Spleen (tissue), 13 donors: ENCODE results near the gene CHRNE. TPM values are rescaled to one million over a fixed set of nuclear protein-coding genes. Genes with fewer than 3 reads are reported as not detected.

Source experiments
- DNase-seq: peaks from one replicate; pipeline ENCODE4 v3.0.0-alpha.2; 2020
- H3K27ac ChIP-seq, 8 donors: fragments of 200-600 bp; sonication (generic) in 7 of 8; 1 replicate in 4 of 8; 2 replicates in 4 of 8; pipeline versions ENCODE4 v1.5.0 to v1.8.0; 2016 to 2021; ENCODE audit warnings: inconsistent platforms in 4 of 8, mild to moderate bottlenecking in 4 of 8, moderate library complexity in 1 of 8
- H3K27me3 ChIP-seq, 7 donors: fragments of 200-600 bp; sonication (generic) in 6 of 7; replicated peaks in 1 of 7; 1 replicate in 4 of 7; 2 replicates in 3 of 7; pipeline versions ENCODE4 v1.5.0 to v1.8.0; 2016 to 2021; ENCODE audit warnings: inconsistent platforms in 3 of 7, mild to moderate bottlenecking in 1 of 7
- H3K36me3 ChIP-seq, 6 donors: fragments of 200-600 bp; sonication (generic) in 5 of 6; 1 replicate in 4 of 6; 2 replicates in 2 of 6; pipeline versions ENCODE4 v1.5.0 to v1.8.0; 2016 to 2021; ENCODE audit warnings: inconsistent platforms in 2 of 6
- H3K4me1 ChIP-seq, 6 donors: fragments of 200-600 bp; sonication (generic) in 5 of 6; 1 replicate in 3 of 6; 2 replicates in 3 of 6; pipeline versions ENCODE4 v1.5.0 to v1.8.0; 2016 to 2021; ENCODE audit warnings: inconsistent platforms in 3 of 6
- H3K4me3 ChIP-seq, 8 donors: fragments of 200-600 bp; sonication (generic) in 7 of 8; 1 replicate in 4 of 8; 2 replicates in 4 of 8; pipeline versions ENCODE4 v1.5.0 to v1.8.0; 2016 to 2021; ENCODE audit warnings: inconsistent platforms in 4 of 8, mild to moderate bottlenecking in 4 of 8, moderate library complexity in 2 of 8
- H3K9me3 ChIP-seq, 8 donors: fragments of 200-600 bp; sonication (generic) in 7 of 8; 1 replicate in 4 of 8; 2 replicates in 4 of 8; pipeline versions ENCODE4 v1.5.0 to v1.8.0; 2016 to 2021; ENCODE audit warnings: inconsistent platforms in 4 of 8
- CTCF ChIP-seq, 11 experiments: fragments of 200-600 bp in 7 of 11; fragments of 450-650 bp in 4 of 11; sonication (generic) in 4 of 11; IDR thresholded peaks in 8 of 11; conservative IDR thresholded peaks in 3 of 11; 1 replicate in 7 of 11; 2 replicates in 4 of 11; pipeline versions ENCODE4 v1.4.0 to v1.8.0; 2016 to 2021; ENCODE audit warnings: antibody characterized with exemption in 11 of 11, inconsistent platforms in 4 of 11, mild to moderate bottlenecking in 1 of 11
- POLR2A ChIP-seq, 3 donors: fragments of 450-650 bp; IDR thresholded peaks; one replicate each; pipeline ENCODE4 v1.5.1; 2017; ENCODE audit warnings: antibody characterized with exemption in 3 of 3, mild to moderate bottlenecking in 1 of 3
- POLR2AphosphoS5 ChIP-seq, 3 donors: sonication (generic); formaldehyde crosslinking; IDR thresholded peaks; one replicate each; pipeline ENCODE4 v1.5.1; 2017; ENCODE audit warnings: antibody characterized with exemption in 3 of 3
- WGBS, 5 donors: extraction: QIAGEN DNeasy Blood & Tissue Kit in 3 of 5; methylation state at CpG; one replicate each; pipeline versions ENCODE4 v1.1.5 to v1.1.7; 2013 to 2018; 5-methylcytosine and 5-hydroxymethylcytosine counted together
- intact Hi-C: fragments of 100-400 bp; cut with DNase I; formaldehyde crosslinking; loops from one replicate; pipeline ENCODE4 v1.15.0; 2023; ENCODE audit warnings: low total_unique reads
- long read RNA-seq, 2 donors: transcript quantifications; one replicate each; lab custom pipeline, GENCODE V29; 2026
- polyA plus RNA-seq, 3 donors: library from polyadenylated mRNA; stranded (reverse); fragments of 200-250 nt; gene quantifications; one replicate each; pipeline ENCODE4 v1.2.1, GENCODE V29; 2013
- total RNA-seq, 7 donors: library from RNA; depleted of rRNA in 3 of 7; stranded (reverse); fragments of >200 nt in 3 of 7; fragmentation: NEBNext Ultra II Directional in 4 of 7; extraction: Animal tissue kit (Norgen Biotek cat#: 25700) in 4 of 7; gene quantifications; one replicate each; pipeline versions ENCODE4 v1.1.0 to v1.2.1, GENCODE V29; 2016 to 2021
- donor health status: healthy with polysubstance abuse.
- donor health status: DM: no; HTN: no; CAD: no; lungs with moderate emphysema.
- donor health status: DM: no; HTN: no; CAD: no.
- donor health status: Bipolar disorder and iron deficiency.
- donor health status: healthy.
- donor health status: DM: no; HTN: no; CAD: no.
- donor health status: DM: yes; HTN: yes; CAD: no.

The CHRNE gene
- total RNA-seq (1 to 10 TPM in 4 of 7 donors, under 1 TPM in 3; 0.33 to 3.0 (median 1.9) TPM), polyA plus RNA-seq (1 to 10 TPM; 1.2 to 1.4 (median 1.3) TPM)
- long read RNA-seq, donor 1 = 0 reads
- long read RNA-seq, donor 2, partial matches to known transcripts = 5 of 5 reads
- long read RNA-seq, donor 2, other reads (novel, unspliced or antisense) = 0 of 5 reads

DNA sequence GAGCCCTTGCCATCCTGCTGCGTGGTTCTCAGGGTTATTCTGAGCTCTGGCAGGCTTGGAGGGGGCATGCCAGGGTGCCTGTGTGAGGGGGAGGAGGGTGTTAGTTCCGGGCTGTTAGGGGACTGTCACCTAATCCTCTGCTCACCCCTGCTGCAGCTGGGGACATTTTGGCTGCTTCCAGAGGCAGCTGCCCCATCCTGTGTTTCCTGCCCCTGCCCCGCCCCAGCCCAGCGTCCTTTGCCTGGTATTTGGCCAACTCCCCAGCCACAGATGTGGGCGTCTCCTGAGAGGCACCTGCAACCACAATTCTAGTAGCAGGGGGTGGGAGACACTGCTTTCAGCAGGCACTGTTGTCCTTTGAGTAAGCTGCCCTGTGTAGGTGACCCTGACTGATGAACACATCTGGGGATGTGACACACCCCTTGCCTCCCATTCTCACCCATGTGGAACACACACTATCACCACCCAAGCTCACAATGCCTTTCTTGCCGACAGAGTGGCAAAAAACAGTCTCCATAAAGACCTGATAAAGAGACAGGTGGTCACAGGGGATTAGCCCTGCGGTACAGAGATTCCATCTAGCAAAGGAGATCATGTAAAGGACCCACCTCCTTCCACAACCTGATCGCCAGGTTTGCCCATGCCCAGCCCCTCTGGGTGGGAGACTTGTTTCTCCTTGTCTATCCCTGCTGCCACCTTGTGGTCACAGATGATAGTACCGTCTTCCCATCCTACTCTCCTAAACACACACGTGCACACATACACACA, at the start of gene CHRNE:
Gene CHRNE (minus strand): TSS at position 48 of the 768 bp plus-strand sequence. CDS start 35 bp downstream, at position 13.
- H3K9me3 ChIP-seq = no peaks in the 10 kb centered on the region
- H3K4me3 ChIP-seq = peak within 1 kb of the TSS in 3 of 8 donors; percentile 56 to 81 (median 59)
- peaks cover 34 to 60% (median 51%) of the 10 kb centered on the region in 6 donors for H3K4me1 ChIP-seq
- intact Hi-C loops = no loop called here
- 7 to 10% (median 9%) methylated on average over 8 to 10 of the region's 10 CpGs for WGBS, 5 donors
- peaks cover 0 to 43% (median 0%) of the 10 kb centered on the region in 7 donors for H3K27me3 ChIP-seq
- H3K27ac ChIP-seq = peak within 1 kb of the TSS in 7 of 8 donors; percentile 47 to 79 (median 74)
- DNase-seq = peak; percentile 82
- H3K36me3 ChIP-seq = no peaks in the 10 kb centered on the region
- TF ChIP-seq POLR2AphosphoS5 (IDR thresholded peaks at IDR 0.05) (no peak), CTCF (IDR thresholded peaks at IDR 0.05 in 8 of 11, conservative IDR thresholded peaks at IDR 0.05 in 3 of 11) (peak; percentile 64 to 92 (median 83)), POLR2A (IDR thresholded peaks at IDR 0.05) (no peak)

- WGBS, 5 donors = 82 to 100% (median 90%) methylated on average over 3 of the region's 3 CpGs
- no peak overlapping the region for H3K27ac ChIP-seq
- H3K36me3 ChIP-seq = peaks cover 0 to 8% (median 4%) of the 10 kb centered on the region in 6 donors
- intact Hi-C loops = no loop called here
- no peaks in the 10 kb centered on the region for H3K27me3 ChIP-seq
- H3K4me3 ChIP-seq = no peak overlapping the region
- no peaks in the 10 kb centered on the region for H3K9me3 ChIP-seq
- DNase-seq = no peak
- no peak for TF ChIP-seq CTCF (IDR thresholded peaks at IDR 0.05 in 8 of 11, conservative IDR thresholded peaks at IDR 0.05 in 3 of 11)
- no peak for TF ChIP-seq POLR2AphosphoS5 (IDR thresholded peaks at IDR 0.05)
- TF ChIP-seq POLR2A (IDR thresholded peaks at IDR 0.05) = no peak
- peaks cover 12 to 41% (median 24%) of the 10 kb centered on the region in 6 donors for H3K4me1 ChIP-seq
Measured at GRCh38 chr17:4951486-4951885, 48.6 kb upstream of the CHRNE start.

DNA sequence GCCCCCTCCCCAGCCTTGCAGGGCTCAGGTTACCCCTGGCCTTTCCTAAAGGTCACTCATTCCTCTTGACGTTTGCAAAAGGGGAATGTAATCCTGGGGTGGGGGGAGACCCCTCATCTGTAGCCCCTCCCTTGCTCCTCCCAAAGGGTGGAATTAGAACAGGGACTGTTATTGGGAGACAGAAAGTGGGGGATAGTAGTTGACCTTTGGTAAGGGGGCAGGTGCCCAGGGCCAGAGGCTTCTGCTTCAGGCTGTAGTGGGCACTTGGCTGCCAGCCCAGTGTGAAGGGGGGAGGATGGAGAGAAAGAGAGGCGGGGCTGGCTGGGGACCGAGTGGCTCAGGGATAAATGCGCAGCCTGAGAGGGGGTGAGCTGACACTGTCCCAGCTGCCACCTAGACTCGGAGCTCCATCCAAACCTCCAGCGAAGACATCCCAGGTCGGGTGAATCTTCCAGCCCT, 47.9 kb upstream of the CHRNE start, which contains the start of gene ENO3:
Gene ENO3 (plus strand): TSS at position 374 of the 459 bp plus-strand sequence. CDS start 711 bp downstream, outside the sequence.
- no peak for DNase-seq
- Histone ChIP-seq H3K27ac (peak within 1 kb of the TSS; percentile 89 to 99 (median 98)), H3K4me3 (peak within 1 kb of the TSS; percentile 78 to 100 (median 98)), H3K27me3 (no peaks in the 10 kb centered on the region), H3K36me3 (peaks cover 0 to 15% (median 11%) of the 10 kb centered on the region in 6 donors), H3K4me1 (peaks cover 19 to 48% (median 30%) of the 10 kb centered on the region in 6 donors), H3K9me3 (no peaks in the 10 kb centered on the region)
- intact Hi-C loops = no loop called here
- no peak for TF ChIP-seq POLR2A (IDR thresholded peaks at IDR 0.05)
- no peak for TF ChIP-seq POLR2AphosphoS5 (IDR thresholded peaks at IDR 0.05)
- no peak for TF ChIP-seq CTCF (IDR thresholded peaks at IDR 0.05 in 8 of 11, conservative IDR thresholded peaks at IDR 0.05 in 3 of 11)
- WGBS, 5 donors = 42 to 60% (median 52%) methylated on average over 7 of the region's 7 CpGs
